ENCODE results near the gene PSMB8. TPM values are rescaled to one million over a fixed set of nuclear protein-coding genes. Genes with fewer than 3 reads are reported as not detected.

PSMB8 gene
- total RNA-seq, 1 experiment from 2014 or later, result 70.8 TPM

DNA sequence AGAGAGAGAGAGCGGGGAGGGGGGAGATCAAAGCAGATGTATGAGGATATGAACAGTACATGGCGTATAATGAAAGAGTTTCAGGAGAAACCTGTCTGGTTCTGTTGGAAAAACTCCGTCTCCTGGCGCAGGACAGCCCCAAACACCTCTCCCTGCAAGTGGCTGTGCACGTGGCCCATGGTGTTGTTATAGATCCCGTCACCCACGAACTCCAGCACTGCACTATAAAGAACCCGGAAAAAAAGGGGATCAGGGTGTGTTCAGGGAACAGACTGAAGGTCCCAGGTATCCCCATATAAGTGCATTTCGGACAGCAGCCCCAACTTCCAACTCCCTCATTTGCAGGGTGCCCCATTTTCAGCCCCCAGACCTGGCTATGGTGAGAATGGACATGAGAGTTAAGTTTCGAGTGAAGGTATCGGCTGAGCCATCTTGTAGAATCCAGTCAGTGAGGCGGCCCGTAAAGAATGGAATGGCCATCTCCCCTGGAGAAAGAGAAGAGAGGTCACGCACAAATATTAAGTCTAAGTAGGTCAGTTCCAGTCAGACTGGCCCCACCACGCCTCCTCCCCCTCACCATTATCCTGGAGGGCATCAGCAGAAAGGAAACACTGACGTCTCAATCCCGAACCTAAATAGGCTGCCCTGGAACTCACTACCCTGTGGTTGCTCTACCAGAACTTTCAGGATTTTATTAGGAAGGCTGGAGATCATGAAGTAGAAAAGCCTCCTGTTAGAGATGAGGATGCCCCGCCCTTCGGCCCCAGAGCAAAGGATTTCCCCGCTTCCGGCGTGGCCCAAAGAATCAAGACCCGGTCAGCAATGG is 8.4 kb upstream of the PSMB8 start:
- no peaks in the 10 kb centered on the region for H3K9me2 ChIP-seq (ENCODE audit: insufficient read depth)
- H3K36me3 ChIP-seq (ENCODE audit: low read depth), result no peaks in the 10 kb centered on the region
- TF ChIP-seq EZH2 (IDR thresholded peaks at IDR 0.05; ENCODE audit: low read depth) (no peak), CTCF (conservative IDR thresholded peaks at IDR 0.05) (no peak)
- intact Hi-C loops (cut with micrococcal nuclease; ENCODE audit: unreplicated experiment), result no loop called here
- H3K79me2 ChIP-seq (ENCODE audit: low read depth), result no peaks in the 10 kb centered on the region
- ChIA-PET POLR2A (ENCODE audit: unreplicated experiment) (no interaction called here), CTCF (interaction anchor here (0.7 to 1.5 kb wide), 3 partner anchors 14 to 117 kb away, joined by 3 to 47 read pairs (median 6); partner anchors contain the start of gene TAP2)
- peak overlapping the region; percentile 89 for H3K4me2 ChIP-seq
- H3F3A ChIP-seq (ENCODE audit: insufficient read depth, low read depth), result no peaks in the 10 kb centered on the region
- no peaks in the 10 kb centered on the region for H3K27me3 ChIP-seq (ENCODE audit: insufficient read depth, low read depth)
- no peak overlapping the region for H3K27ac ChIP-seq
- H3K4me1 ChIP-seq (replicated peaks; ENCODE audit: insufficient read depth), result peaks cover 8% of the 10 kb centered on the region
- H3K4me3 ChIP-seq, result peak overlapping the region; percentile 87; the same call in 1 of the 2 replicates
- no peaks in the 10 kb centered on the region for H3K9me3 ChIP-seq (ENCODE audit: insufficient read depth, low read depth)
- H2AFZ ChIP-seq, result peak overlapping the region; percentile 90
- H4K20me1 ChIP-seq (ENCODE audit: insufficient read depth), result no peaks in the 10 kb centered on the region
- no peak for DNase-seq
- no TSS peak for BruUV-seq (replicated peaks)

GRCh38 chr6:32851025-32851424 is 7.2 kb upstream of the PSMB8 start:
- Histone ChIP-seq H3K27ac (no peak overlapping the region), H3K79me2 (ENCODE audit: low read depth) (no peaks in the 10 kb centered on the region), H3F3A (ENCODE audit: insufficient read depth, low read depth) (no peaks in the 10 kb centered on the region), H2AFZ (no peak overlapping the region), H3K36me3 (ENCODE audit: low read depth) (no peaks in the 10 kb centered on the region), H3K4me1 (replicated peaks; ENCODE audit: insufficient read depth) (peaks cover 8% of the 10 kb centered on the region), H4K20me1 (ENCODE audit: insufficient read depth) (no peaks in the 10 kb centered on the region), H3K4me3 (no peak overlapping the region), H3K27me3 (ENCODE audit: insufficient read depth, low read depth) (no peaks in the 10 kb centered on the region), H3K9me3 (ENCODE audit: insufficient read depth, low read depth) (no peaks in the 10 kb centered on the region), H3K4me2 (no peak overlapping the region), H3K9me2 (ENCODE audit: insufficient read depth) (no peaks in the 10 kb centered on the region)
- intact Hi-C loops (cut with micrococcal nuclease; ENCODE audit: unreplicated experiment), result no loop called here
- BruUV-seq (replicated peaks), result no TSS peak
- TF ChIP-seq EZH2 (IDR thresholded peaks at IDR 0.05; ENCODE audit: low read depth) (no peak), CTCF (conservative IDR thresholded peaks at IDR 0.05) (no peak)
- ChIA-PET CTCF (interaction anchor here (0.7 to 1.3 kb wide), 2 partner anchors 13 to 119 kb away, joined by 3 read pairs; partner anchors contain the start of gene TAP2), POLR2A (ENCODE audit: unreplicated experiment) (no interaction called here)
- no peak for DNase-seq

DNA sequence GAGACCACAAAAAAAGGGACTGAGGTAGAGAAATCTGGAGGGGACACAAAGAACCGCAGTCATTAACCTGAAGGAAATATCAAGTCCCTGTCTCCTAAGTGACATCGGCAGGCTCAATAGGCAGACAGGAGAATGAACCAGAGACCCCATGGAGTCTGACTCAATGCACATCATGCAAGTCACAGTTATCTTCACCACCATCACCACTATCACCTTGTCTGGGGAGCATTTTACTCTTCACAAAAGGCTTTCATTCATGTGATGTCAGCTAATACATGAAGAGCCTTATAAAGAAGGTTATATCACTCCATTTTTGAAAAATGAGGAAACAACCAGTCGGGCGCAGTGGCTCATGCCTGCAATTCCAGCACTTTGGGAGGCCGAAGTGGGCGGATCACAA is 5.3 kb upstream of the PSMB8 start:
- ChIA-PET CTCF (no interaction called here), POLR2A (ENCODE audit: unreplicated experiment) (no interaction called here)
- DNase-seq, result no peak
- no TSS peak for BruUV-seq (replicated peaks)
- Histone ChIP-seq H4K20me1 (ENCODE audit: insufficient read depth) (no peaks in the 10 kb centered on the region), H3K27me3 (ENCODE audit: insufficient read depth, low read depth) (no peaks in the 10 kb centered on the region), H3K4me2 (no peak overlapping the region), H3K27ac (no peak overlapping the region), H3K9me3 (ENCODE audit: insufficient read depth, low read depth) (no peaks in the 10 kb centered on the region), H3K4me1 (replicated peaks; ENCODE audit: insufficient read depth) (peaks cover 8% of the 10 kb centered on the region), H3F3A (ENCODE audit: insufficient read depth, low read depth) (no peaks in the 10 kb centered on the region), H3K9me2 (ENCODE audit: insufficient read depth) (no peaks in the 10 kb centered on the region), H3K36me3 (ENCODE audit: low read depth) (no peaks in the 10 kb centered on the region), H2AFZ (no peak overlapping the region), H3K4me3 (no peak overlapping the region), H3K79me2 (ENCODE audit: low read depth) (no peaks in the 10 kb centered on the region)
- intact Hi-C loops (cut with micrococcal nuclease; ENCODE audit: unreplicated experiment), result loop anchor here (10.0 kb wide), 1 partner anchor 856 kb away; no protein-coding TSS in a partner anchor
- TF ChIP-seq EZH2 (IDR thresholded peaks at IDR 0.05; ENCODE audit: low read depth) (no peak), CTCF (conservative IDR thresholded peaks at IDR 0.05) (no peak)
